ENCODE measurements around the gene PI4KA. TPM values are rescaled to one million over a fixed set of nuclear protein-coding genes. Genes with fewer than 3 reads are reported as not detected.
"Not testable (repeated sequence)": the region's sequence is repeated elsewhere in the genome, so short reads cannot be mapped to it uniquely, and the experiment has no call there.

PI4KA gene
- total RNA-seq, 6 experiments from 2014 or later = 51.0 to 61.3 (median 57.2) TPM

GRCh38 chr22:20823264-20823663, 35.3 kb downstream of the PI4KA start:
- Mint-ChIP-seq H3K4me1 (ENCODE audit: low read depth) (no peaks in the 10 kb centered on the region), H3K4me3 (no peak overlapping the region), H3K36me3 (ENCODE audit: low read depth) (peaks cover 5% of the 10 kb centered on the region; the same call in 1 of the 2 replicates), H3K9me3 (no peaks in the 10 kb centered on the region), H3K27ac (no peak overlapping the region), H3K27me3 (ENCODE audit: insufficient read depth) (peaks cover 1% of the 10 kb centered on the region; the same call in 1 of the 2 replicates)
- DNase-seq = no peak
- no peak for TF ChIP-seq CTCF (IDR thresholded peaks at IDR 0.05)

GRCh38 chr22:20822240-20822639, 36.4 kb downstream of the PI4KA start:
- TF ChIP-seq CTCF (IDR thresholded peaks at IDR 0.05) = no peak
- Mint-ChIP-seq H3K27me3 (ENCODE audit: insufficient read depth) (peaks cover 1% of the 10 kb centered on the region; the same call in 1 of the 2 replicates), H3K27ac (no peak overlapping the region), H3K4me3 (no peak overlapping the region), H3K36me3 (ENCODE audit: low read depth) (no peaks in the 10 kb centered on the region; the same call in 1 of the 2 replicates), H3K4me1 (ENCODE audit: low read depth) (no peaks in the 10 kb centered on the region), H3K9me3 (no peaks in the 10 kb centered on the region)
- DNase-seq = no peak

- not testable (repeated sequence) for DNase-seq; H3K9me3 Mint-ChIP-seq; H3K27me3 Mint-ChIP-seq (ENCODE audit: insufficient read depth); H3K27ac Mint-ChIP-seq; H3K4me3 Mint-ChIP-seq; H3K36me3 Mint-ChIP-seq (ENCODE audit: low read depth); H3K4me1 Mint-ChIP-seq (ENCODE audit: low read depth)
Observed at GRCh38 chr22:20821717-20822239, 36.8 kb downstream of the PI4KA start.

GRCh38 chr22:20819471-20819870, 39.1 kb downstream of the PI4KA start:
- H3K9me3 Mint-ChIP-seq = no peaks in the 10 kb centered on the region
- peaks cover 1% of the 10 kb centered on the region; the same call in 1 of the 2 replicates for H3K27me3 Mint-ChIP-seq (ENCODE audit: insufficient read depth)
- H3K27ac Mint-ChIP-seq = no peak overlapping the region
- TF ChIP-seq CTCF (IDR thresholded peaks at IDR 0.05) = no peak
- DNase-seq = no peak
- H3K4me1 Mint-ChIP-seq (ENCODE audit: low read depth) = no peaks in the 10 kb centered on the region
- no peak overlapping the region for H3K4me3 Mint-ChIP-seq
- no peaks in the 10 kb centered on the region; the same call in 1 of the 2 replicates for H3K36me3 Mint-ChIP-seq (ENCODE audit: low read depth)

GRCh38 chr22:20818471-20818870, 40.1 kb downstream of the PI4KA start:
- no peak overlapping the region for H3K27ac Mint-ChIP-seq
- no peaks in the 10 kb centered on the region; the same call in 1 of the 2 replicates for H3K36me3 Mint-ChIP-seq (ENCODE audit: low read depth)
- DNase-seq = no peak
- H3K4me1 Mint-ChIP-seq (ENCODE audit: low read depth) = no peaks in the 10 kb centered on the region
- no peak overlapping the region for H3K4me3 Mint-ChIP-seq
- H3K27me3 Mint-ChIP-seq (ENCODE audit: insufficient read depth) = peaks cover 1% of the 10 kb centered on the region; the same call in 1 of the 2 replicates
- TF ChIP-seq CTCF (IDR thresholded peaks at IDR 0.05) = no peak
- H3K9me3 Mint-ChIP-seq = no peaks in the 10 kb centered on the region

GRCh38 chr22:20816559-20816958, 42.1 kb downstream of the PI4KA start:
- DNase-seq = no peak
- H3K27me3 Mint-ChIP-seq (ENCODE audit: insufficient read depth) = peaks cover 1% of the 10 kb centered on the region; the same call in 1 of the 2 replicates
- peaks cover 7% of the 10 kb centered on the region; the same call in 1 of the 2 replicates for H3K36me3 Mint-ChIP-seq (ENCODE audit: low read depth)
- H3K4me3 Mint-ChIP-seq = no peak overlapping the region
- H3K9me3 Mint-ChIP-seq = no peaks in the 10 kb centered on the region
- no peak for TF ChIP-seq CTCF (IDR thresholded peaks at IDR 0.05)
- no peaks in the 10 kb centered on the region for H3K4me1 Mint-ChIP-seq (ENCODE audit: low read depth)
- no peak overlapping the region for H3K27ac Mint-ChIP-seq

Measured in HFFc6 (cell line).